ENCODE data around the gene CCDC34.

The CCDC34 gene

GRCh38 chr11:27290261-27291050 lies 72.6 kb downstream of the CCDC34 start:
- TF ChIP-seq CTCF (IDR thresholded peaks at IDR 0.05; ENCODE audit: extremely low read depth, missing control alignments) = no peak
- no peak for DNase-seq (ENCODE audit: low spot score)
